ENCODE measurements around the gene GRM3. TPM values are rescaled to one million over a fixed set of nuclear protein-coding genes. Genes with fewer than 3 reads are reported as not detected.

Gene GRM3
- total and polyA plus RNA-seq, 2 of the 8 experiments (the other 6 are each of a cell fraction or from before 2014, with no cell fraction given) = 3.1 to 4.2 TPM

- Histone ChIP-seq H3K14ac (ENCODE audit: insufficient read length) (no peak overlapping the region), H4K91ac (replicated peaks; ENCODE audit: insufficient read length, low read length) (no peak overlapping the region), H4K8ac (ENCODE audit: extremely low read depth, insufficient read depth, low read length) (no peak overlapping the region), H2AK5ac (ENCODE audit: low read depth, low read length) (no peak overlapping the region), H3K56ac (replicated peaks; ENCODE audit: insufficient read length, low read depth, low read length) (no peak overlapping the region), H3K18ac (ENCODE audit: extremely low read depth, low read length) (no peak overlapping the region), H2BK12ac (ENCODE audit: low read depth, low read length) (no peak overlapping the region), H3K4me1 (replicated peaks in 1 of 4; ENCODE audit: control insufficient read depth in 3 of 4, insufficient read depth in 4 of 4, low read length in 3 of 4) (peaks cover 0 to 3% (median 0%) of the 10 kb centered on the region in 4 experiments; a peak in 1 of 7 replicates), H2AFZ (ENCODE audit: low read length) (no peak overlapping the region), H2BK20ac (ENCODE audit: low read length) (no peak overlapping the region), H2BK15ac (ENCODE audit: low read length) (no peak overlapping the region), H3K79me1 (ENCODE audit: low read depth, low read length) (no peaks in the 10 kb centered on the region), H3K9ac (replicated peaks in 1 of 4; ENCODE audit: extremely low read depth in 1 of 4, low read depth in 3 of 4, low read length in 3 of 4) (no peak overlapping the region), H4K20me1 (replicated peaks in 1 of 2; ENCODE audit: control insufficient read depth in 1 of 2, insufficient read depth in 2 of 2, low read length in 2 of 2) (no peaks in the 10 kb centered on the region), H3K36me3 (ENCODE audit: control insufficient read depth in 2 of 4, insufficient read depth in 4 of 4, low read length in 3 of 4) (no peaks in the 10 kb centered on the region), H3K4me2 (ENCODE audit: insufficient read depth in 1 of 2, low read depth in 2 of 2, low read length in 2 of 2) (no peak overlapping the region), H3K27me3 (replicated peaks in 1 of 4; ENCODE audit: control insufficient read depth in 3 of 4, extremely low read depth in 1 of 4, insufficient read depth in 3 of 4, low read length in 3 of 4) (no peaks in the 10 kb centered on the region), H2BK120ac (replicated peaks; ENCODE audit: low read depth, low read length) (no peak overlapping the region), H2BK5ac (ENCODE audit: low read depth, low read length) (no peak overlapping the region), H3K4me3 (ENCODE audit: extremely low read depth in 1 of 4, insufficient read depth in 2 of 4, low read depth in 3 of 4, low read length in 4 of 4) (no peak overlapping the region), H3K27ac (ENCODE audit: low read depth, low read length) (no peak overlapping the region), H4K5ac (ENCODE audit: insufficient read length, low read depth, low read length) (no peak overlapping the region), H3K9me3 (ENCODE audit: insufficient read depth in 2 of 2, low read depth in 1 of 2, low read length in 1 of 2) (no peaks in the 10 kb centered on the region), H3K79me2 (ENCODE audit: control insufficient read depth in 1 of 2, insufficient read depth in 2 of 2, low read length in 2 of 2) (no peaks in the 10 kb centered on the region), H3K23ac (ENCODE audit: insufficient read length) (no peak overlapping the region), H3K23me2 (ENCODE audit: low read depth, low read length) (no peaks in the 10 kb centered on the region), H3K4ac (replicated peaks; ENCODE audit: insufficient read length, low read depth, low read length) (no peak overlapping the region)
- TF ChIP-seq NRF1 (IDR thresholded peaks at IDR 0.05; ENCODE audit: low read depth, low read length) (no peak), TEAD4 (IDR thresholded peaks at IDR 0.05; ENCODE audit: low read depth, low read length) (no peak), FOSL1 (IDR thresholded peaks at IDR 0.05; ENCODE audit: insufficient read depth, low read depth, low read length) (no peak), ATF3 (IDR thresholded peaks at IDR 0.05; ENCODE audit: insufficient read depth, low read depth, low read length) (no peak), MAFK (IDR thresholded peaks at IDR 0.05; ENCODE audit: low read depth, low read length) (no peak), CHD1 (IDR thresholded peaks at IDR 0.05; ENCODE audit: low read depth, low read length) (no peak)
- no peak for DNase-seq (ENCODE audit: low read depth in 1 of 2, low spot score in 2 of 2)
- ChIA-PET CTCF (ENCODE audit: partially characterized antibody) (no interaction called here), POLR2A (ENCODE audit: partially characterized antibody) (no interaction called here)
- no peak for FAIRE-seq
These were observed 129.6 kb downstream of the GRM3 start for GRCh38 chr7:86773309-86773708.

Measured in H1 (cell line).